SU-DHL-6 (cell line): Measurements from ENCODE around the gene SRGN.

Source experiments
- CTCF ChIP-seq: fragments of 200-600 bp; sonication (generic); IDR thresholded peaks from one replicate; pipeline ENCODE4 v1.5.1; 2017; ENCODE audit warnings: antibody characterized with exemption, mild to moderate bottlenecking, low read length, moderate library complexity; ENCODE audit not compliant: insufficient read depth, poor library complexity, severe bottlenecking
- EZH2phosphoT487 ChIP-seq: fragments of 200-600 bp; sonication (generic), shearing (Covaris generic); conservative IDR thresholded peaks from 2 replicates; pipeline ENCODE4 v1.6.1; 2018; ENCODE audit warnings: mild to moderate bottlenecking, antibody characterized with exemption, low read length, moderate library complexity, mixed read lengths

GRCh38 chr10:69146759-69147158, 58.9 kb downstream of the SRGN start:
- TF ChIP-seq CTCF, result no peak
- no peak for TF ChIP-seq EZH2phosphoT487
